ENCODE results near the gene LRP6. TPM values are rescaled to one million over a fixed set of nuclear protein-coding genes. Genes with fewer than 3 reads are reported as not detected.

LRP6 gene
- total and polyA plus RNA-seq, 2 of the 8 experiments (the other 6 are each of a cell fraction or from before 2014, with no cell fraction given) = 53.6 to 73.2 TPM

DNA sequence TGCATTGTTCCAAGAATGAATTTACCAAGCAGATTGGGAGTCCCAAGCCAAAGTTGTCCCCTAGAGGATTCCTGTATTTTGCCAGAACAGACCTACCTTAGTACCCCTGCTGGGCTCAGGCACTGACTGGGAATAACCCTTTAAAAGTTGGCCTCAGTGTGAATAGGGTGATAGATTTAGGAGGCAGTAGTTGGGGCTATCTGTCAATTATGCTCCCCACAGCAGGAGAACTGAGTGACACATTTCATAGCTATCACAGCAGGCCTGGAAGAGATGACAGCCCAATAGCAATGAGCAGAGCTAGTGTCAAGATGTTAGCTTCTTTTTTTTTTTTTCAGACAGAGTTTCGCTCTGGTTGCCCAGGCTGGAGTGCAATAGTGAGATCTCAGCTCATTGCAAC lies 14.3 kb upstream of the LRP6 start (continued):
- TF ChIP-seq JUN (IDR thresholded peaks at IDR 0.05; ENCODE audit: low read depth, low read length) = no peak
- no peak for TF ChIP-seq SP1 (IDR thresholded peaks at IDR 0.05; ENCODE audit: low read depth, low read length)
- no peak for TF ChIP-seq GTF2F1 (IDR thresholded peaks at IDR 0.05; ENCODE audit: borderline replicate concordance, low read depth, low read length)
- no peak for TF ChIP-seq NANOG (IDR thresholded peaks at IDR 0.05; ENCODE audit: insufficient read depth, low read depth, low read length, poor library complexity, severe bottlenecking)
- no peak for TF ChIP-seq EP300 (IDR thresholded peaks at IDR 0.05; ENCODE audit: borderline replicate concordance in 1 of 2, low read depth in 2 of 2, low read length in 2 of 2)
- no peak for TF ChIP-seq TAF1 (IDR thresholded peaks at IDR 0.05; ENCODE audit: low read depth, low read length)
- no peak for TF ChIP-seq KDM1A (IDR thresholded peaks at IDR 0.05; ENCODE audit: borderline replicate concordance, low read length)

All from H1 (cell line).